Kidney (tissue), 11 donors: Measurements from ENCODE around the gene CEMP1. TPM values are rescaled to one million over a fixed set of nuclear protein-coding genes. Genes with fewer than 3 reads are reported as not detected.
"Not testable (repeated sequence)": the region's sequence is repeated elsewhere in the genome, so short reads cannot be mapped to it uniquely, and the experiment has no call there.

Experiments
- DNase-seq, 5 donors: peaks; one replicate each; pipeline ENCODE4 v3.0.0-alpha.2; 2013 to 2020
- FAIRE-seq: peaks from 2 replicates; lab custom pipeline; 2012; peaks lifted over from hg19 to GRCh38; lab: Jason Lieb, UNC
- H3K27ac ChIP-seq, 2 donors: one replicate each; pipeline ENCODE4 v1.7.0; 2013; ENCODE audit warnings: low read depth in 2 of 2, low read length in 2 of 2, inconsistent platforms in 1 of 2
- H3K27me3 ChIP-seq: one replicate; pipeline ENCODE4 v1.7.1; 2013; ENCODE audit warnings: low read length, inconsistent platforms; ENCODE audit not compliant: control insufficient read depth, insufficient read depth
- H3K36me3 ChIP-seq, 3 donors: one replicate each; pipeline versions ENCODE4 v1.7.0 to v1.7.1; 2013; ENCODE audit warnings: low read length in 3 of 3, control low read depth in 1 of 3, inconsistent platforms in 1 of 3; ENCODE audit not compliant: insufficient read depth in 3 of 3, control insufficient read depth in 2 of 3
- H3K4me1 ChIP-seq, 3 donors: one replicate each; pipeline versions ENCODE4 v1.7.0 to v1.7.1; 2013; ENCODE audit warnings: low read length in 3 of 3, inconsistent platforms in 1 of 3, low read depth in 1 of 3; ENCODE audit not compliant: control insufficient read depth in 2 of 3, insufficient read depth in 2 of 3
- H3K4me3 ChIP-seq, 3 donors: one replicate each; pipeline versions ENCODE4 v1.7.0 to v1.8.1; 2013; ENCODE audit warnings: low read length in 3 of 3, control low read depth in 1 of 3, inconsistent platforms in 1 of 3
- H3K9ac ChIP-seq, 3 donors: one replicate each; pipeline versions ENCODE4 v1.7.0 to v1.7.1; 2013; ENCODE audit warnings: low read length in 3 of 3, control low read depth in 1 of 3, inconsistent platforms in 1 of 3
- H3K9me3 ChIP-seq, 3 donors: one replicate each; pipeline versions ENCODE4 v1.7.0 to v1.7.1; 2013; ENCODE audit warnings: low read length in 3 of 3, control low read depth in 1 of 3, inconsistent platforms in 1 of 3; ENCODE audit not compliant: control insufficient read depth in 2 of 3, insufficient read depth in 1 of 3
- intact Hi-C: fragments of 100-400 bp; cut with DNase I; formaldehyde crosslinking; loops from one replicate; pipeline ENCODE4 v1.11.1; 2022
- polyA plus RNA-seq: library from polyadenylated mRNA; stranded (reverse); fragments of 350-450 nt; fragmentation: Illumina TruSeq; extraction: RNeasy Lipid Tissue Mini Kit (QIAGEN cat#74804); gene quantifications from one replicate; pipeline ENCODE4 v1.2.3, GENCODE V29; 2014; ENCODE audit warnings: low read depth, low replicate concordance; ENCODE audit not compliant: insufficient read depth
- total RNA-seq: library from RNA; stranded (reverse); fragmentation: NEBNext Ultra II Directional; extraction: Animal tissue kit (Norgen Biotek cat#: 25700); gene quantifications from one replicate; pipeline ENCODE4 v1.2.1, GENCODE V29; 2021
- donor health status: control.
- donor health status: control.
- donor health status: DM: yes; HTN: yes; CAD: no.
- donor health status: Normal renal cell carcinoma (clear cell type).

Gene CEMP1
- total and polyA plus RNA-seq, 2 donors from 2014 or later: 0.54 TPM; not detected in 1

- H3K9me3 ChIP-seq, H3K9ac ChIP-seq, H3K27ac ChIP-seq, H3K36me3 ChIP-seq, H3K4me1 ChIP-seq, H3K27me3 ChIP-seq, intact Hi-C loops, FAIRE-seq, H3K4me3 ChIP-seq: not testable (repeated sequence)
- DNase-seq: peak in 2 of 5 donors; percentile 11 to 16
These were observed 20.2 kb upstream of the CEMP1 start for GRCh38 chr16:2551420-2551889.

GRCh38 chr16:2550283-2550878, 19.2 kb upstream of the CEMP1 start:
- H3K27ac ChIP-seq, H3K27me3 ChIP-seq, H3K4me3 ChIP-seq, H3K4me1 ChIP-seq, FAIRE-seq, H3K36me3 ChIP-seq, H3K9ac ChIP-seq, intact Hi-C loops, DNase-seq, H3K9me3 ChIP-seq: not testable (repeated sequence)

- H3K4me3 ChIP-seq, intact Hi-C loops, H3K27ac ChIP-seq, H3K9me3 ChIP-seq, FAIRE-seq, H3K9ac ChIP-seq, H3K27me3 ChIP-seq, DNase-seq, H3K36me3 ChIP-seq: not testable (repeated sequence)
- peaks cover 0 to 14% (median 3%) of the 10 kb centered on the region in 3 donors for H3K4me1 ChIP-seq
These were observed 12.6 kb upstream of the CEMP1 start for GRCh38 chr16:2543771-2544170.

- not testable (repeated sequence) for H3K27me3 ChIP-seq, FAIRE-seq
These were observed 10.2 kb upstream of the CEMP1 start for GRCh38 chr16:2541409-2541808.

GRCh38 chr16:2540912-2541311, 9.7 kb upstream of the CEMP1 start:
- H3K27me3 ChIP-seq, H3K4me3 ChIP-seq, FAIRE-seq, DNase-seq, H3K9ac ChIP-seq, intact Hi-C loops, H3K27ac ChIP-seq, H3K9me3 ChIP-seq, H3K36me3 ChIP-seq: not testable (repeated sequence)
- H3K4me1 ChIP-seq: peaks cover 0 to 17% (median 3%) of the 10 kb centered on the region in 3 donors

More at GRCh38 chr16:2541409-2541808, 10.2 kb upstream of the CEMP1 start:
- DNase-seq, H3K36me3 ChIP-seq, H3K9ac ChIP-seq, intact Hi-C loops, H3K4me3 ChIP-seq, H3K9me3 ChIP-seq, H3K27ac ChIP-seq: not testable (repeated sequence)
- peaks cover 0 to 15% (median 3%) of the 10 kb centered on the region in 3 donors for H3K4me1 ChIP-seq
